GM21423 (cell line): ENCODE measurements around the gene FBXO8.

ENCODE experiments used
- ATAC-seq: cut with Tn5 transposase; IDR thresholded peaks from one replicate; pipeline ENCODE4 v1.9.1; 2021; ENCODE audit warnings: mild to moderate bottlenecking, moderate library complexity; ENCODE audit not compliant: unreplicated experiment

The FBXO8 gene

GRCh38 chr4:174284487-174284886, 1.0 kb upstream of the FBXO8 start:
- no peak for ATAC-seq

- ATAC-seq: peak; percentile 98
These were observed 496 bp downstream of the FBXO8 start for GRCh38 chr4:174282836-174283506.

GRCh38 chr4:174281901-174282300, 1.6 kb downstream of the FBXO8 start:
- no peak for ATAC-seq

GRCh38 chr4:174281182-174281737, 2.2 kb downstream of the FBXO8 start:
- ATAC-seq: no peak

- no peak for ATAC-seq
These were observed 3.9 kb downstream of the FBXO8 start for GRCh38 chr4:174279433-174280155.

- ATAC-seq: no peak
These were observed 5.0 kb downstream of the FBXO8 start for GRCh38 chr4:174278467-174278866.

- no peak for ATAC-seq
These were observed 6.0 kb downstream of the FBXO8 start for GRCh38 chr4:174277433-174277832.

- ATAC-seq: no peak
These were observed 8.4 kb downstream of the FBXO8 start for GRCh38 chr4:174275101-174275500.

- ATAC-seq: no peak
These were observed 9.0 kb downstream of the FBXO8 start for GRCh38 chr4:174274436-174274835.

- no peak for ATAC-seq
These were observed 9.5 kb downstream of the FBXO8 start for GRCh38 chr4:174273930-174274329.

- no peak for ATAC-seq
These were observed 17.1 kb downstream of the FBXO8 start for GRCh38 chr4:174266416-174266815.

GRCh38 chr4:174265916-174266315, 17.6 kb downstream of the FBXO8 start:
- no peak for ATAC-seq

GRCh38 chr4:174263445-174263736, 20.1 kb downstream of the FBXO8 start:
- ATAC-seq: no peak

GRCh38 chr4:174262624-174263444, 20.6 kb downstream of the FBXO8 start:
- ATAC-seq: no peak

- ATAC-seq: peak; percentile 40
These were observed 22.0 kb downstream of the FBXO8 start for GRCh38 chr4:174261432-174261831.

GRCh38 chr4:174260099-174260498, 23.4 kb downstream of the FBXO8 start:
- peak; percentile 75 for ATAC-seq

GRCh38 chr4:174259580-174259979, 23.9 kb downstream of the FBXO8 start:
- no peak for ATAC-seq

GRCh38 chr4:174256277-174256713, 27.2 kb downstream of the FBXO8 start:
- no peak for ATAC-seq

- no peak for ATAC-seq
These were observed 27.7 kb downstream of the FBXO8 start for GRCh38 chr4:174255786-174256185.

- no peak for ATAC-seq
These were observed 28.1 kb downstream of the FBXO8 start for GRCh38 chr4:174255374-174255773.

- ATAC-seq: no peak
These were observed 28.9 kb downstream of the FBXO8 start for GRCh38 chr4:174254613-174255012.

GRCh38 chr4:174252412-174252811, 31.1 kb downstream of the FBXO8 start:
- ATAC-seq: no peak
